ENCODE measurements around the gene MAPK8. TPM values are rescaled to one million over a fixed set of nuclear protein-coding genes. Genes with fewer than 3 reads are reported as not detected.
A peak's percentile ranks its signal among the peaks of the same experiment; 100 is the strongest.

MAPK8 gene
- total and polyA plus RNA-seq, 2 of the 4 experiments (the other 2 are of a cell fraction), result 41.5 to 54.7 TPM

DNA sequence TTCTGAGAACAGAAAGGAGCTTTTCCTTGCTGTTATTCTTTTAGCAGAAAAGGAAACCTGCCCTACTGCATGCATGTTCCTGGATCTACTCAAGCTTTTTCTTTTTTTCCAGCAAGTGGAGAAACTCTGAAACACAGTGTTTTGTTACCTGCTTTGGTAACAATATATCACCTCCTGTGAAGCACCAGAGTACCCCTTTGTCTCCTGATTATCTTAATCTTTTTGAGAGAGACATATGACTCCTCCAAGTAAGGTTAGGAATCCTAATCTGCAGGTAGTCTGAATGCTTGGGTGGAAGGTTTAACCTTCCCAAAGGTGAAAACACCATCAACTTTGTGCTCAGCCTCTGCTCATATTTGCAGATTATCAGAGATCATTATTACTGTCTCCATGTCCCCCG lies 93.1 kb downstream of the MAPK8 start:
- ChIA-PET CTCF (interaction anchor here (0.6 to 1.0 kb wide), 2 partner anchors 26 to 46 kb away, joined by 3 read pairs; no protein-coding TSS in a partner anchor), POLR2A (ENCODE audit: unreplicated experiment) (no interaction called here)
- no peak for ATAC-seq (ENCODE audit: low read depth)
- Histone ChIP-seq H2AK5ac (ENCODE audit: low read depth, low read length) (peak overlapping the region; percentile 89), H2AFZ (replicated peaks; ENCODE audit: low read length, poor library complexity) (no peak overlapping the region), H3K36me3 (ENCODE audit: control insufficient read depth, insufficient read depth, low read length) (no peaks in the 10 kb centered on the region), H3K9me1 (ENCODE audit: insufficient read depth, low read length) (peaks cover 16% of the 10 kb centered on the region), H3K23ac (ENCODE audit: low read depth, low read length) (peak overlapping the region; percentile 40), H3K27ac (ENCODE audit: insufficient read depth, low read length) (peak overlapping the region; percentile 31; the same call in 1 of the 2 replicates), H3K56ac (ENCODE audit: extremely low read depth, insufficient read depth, low read length) (0 out of 2 replicates have a peak overlapping the region, but pooled peaks have one; percentile 33), H3K4me3 (ENCODE audit: insufficient read depth, low read depth, low read length) (no peak overlapping the region), H2AK9ac (replicated peaks; ENCODE audit: low read depth, low read length, poor library complexity) (no peak overlapping the region), H3K27me3 (ENCODE audit: control insufficient read depth, insufficient read depth, low read length) (no peaks in the 10 kb centered on the region), H2BK120ac (ENCODE audit: low read depth, low read length) (peak overlapping the region; percentile 78), H4K91ac (ENCODE audit: insufficient read depth, low read depth, low read length) (peak overlapping the region; percentile 60), H3K14ac (replicated peaks; ENCODE audit: low read depth, low read length) (peak overlapping the region; percentile 91), H4K20me1 (ENCODE audit: insufficient read depth, low read length) (peaks cover 22% of the 10 kb centered on the region; the same call in 1 of the 2 replicates), H2BK15ac (ENCODE audit: low read depth, low read length) (peak overlapping the region; percentile 13; the same call in 1 of the 3 replicates), H3K18ac (ENCODE audit: low read depth, low read length) (peak overlapping the region; percentile 1; the same call in 1 of the 2 replicates), H3K4me2 (ENCODE audit: low read depth, low read length) (peak overlapping the region; percentile 13), H3K4ac (ENCODE audit: low read depth, low read length) (peak overlapping the region; percentile 85), H3K9ac (ENCODE audit: low read depth, low read length) (peak overlapping the region; percentile 20; the same call in 1 of the 2 replicates), H3K9me3 (ENCODE audit: control insufficient read depth, insufficient read depth, low read length) (no peaks in the 10 kb centered on the region), H2BK5ac (ENCODE audit: low read depth, low read length, poor library complexity, severe bottlenecking) (peak overlapping the region; percentile 68), H2BK20ac (ENCODE audit: low read depth, low read length) (peak overlapping the region; percentile 45), H4K5ac (ENCODE audit: low read depth, low read length) (peak overlapping the region; percentile 78), H3K79me1 (ENCODE audit: low read depth in 1 of 2, low read length in 2 of 2) (peaks cover 11 to 41% of the 10 kb centered on the region in 2 experiments; a peak in 3 of 4 replicates), H4K8ac (ENCODE audit: low read depth in 2 of 2, low read length in 2 of 2) (peak overlapping the region; percentile 11 to 23; a peak in 2 of 4 replicates), H3K4me1 (ENCODE audit: control insufficient read depth, insufficient read depth, low read length) (peaks cover 12% of the 10 kb centered on the region)
- WGBS, 2 experiments (ENCODE audit: extremely low coverage in 2 of 2, insufficient read length in 1 of 2), result no CpG with 5 or more reads among the region's 1 CpG
- in situ Hi-C loops (cut with MboI; ENCODE audit: low sequenced_read_pairs) (no loop called here), dilution Hi-C loops (cut with HindIII; ENCODE audit: low sequenced_read_pairs, unreplicated experiment) (no loop called here), intact Hi-C loops (cut with micrococcal nuclease) (no loop called here)
- no peak for DNase-seq
- no TSS peak for BruUV-seq (replicated peaks)
- TF ChIP-seq, protein P1, sequence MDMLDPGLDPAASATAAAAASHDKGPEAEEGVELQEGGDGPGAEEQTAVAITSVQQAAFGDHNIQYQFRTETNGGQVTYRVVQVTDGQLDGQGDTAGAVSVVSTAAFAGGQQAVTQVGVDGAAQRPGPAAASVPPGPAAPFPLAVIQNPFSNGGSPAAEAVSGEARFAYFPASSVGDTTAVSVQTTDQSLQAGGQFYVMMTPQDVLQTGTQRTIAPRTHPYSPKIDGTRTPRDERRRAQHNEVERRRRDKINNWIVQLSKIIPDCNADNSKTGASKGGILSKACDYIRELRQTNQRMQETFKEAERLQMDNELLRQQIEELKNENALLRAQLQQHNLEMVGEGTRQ (IDR thresholded peaks at IDR 0.05; ENCODE audit: low read depth, low read length), result no peak
- TF ChIP-seq NFE2L2 (IDR thresholded peaks at IDR 0.05; ENCODE audit: low read depth, low read length) (no peak), MXI1 (IDR thresholded peaks at IDR 0.05; ENCODE audit: borderline replicate concordance, low read depth, low read length) (no peak), RCOR1 (IDR thresholded peaks at IDR 0.05; ENCODE audit: insufficient replicate concordance, low read length) (no peak), MAZ (IDR thresholded peaks at IDR 0.05; ENCODE audit: borderline replicate concordance, low read depth, low read length) (no peak), RAD21 (IDR thresholded peaks at IDR 0.05; ENCODE audit: low read length) (no peak), FOS (IDR thresholded peaks at IDR 0.05; ENCODE audit: low read depth, low read length) (no peak), MAFK (IDR thresholded peaks at IDR 0.05; ENCODE audit: low read depth, low read length) (no peak), BHLHE40 (IDR thresholded peaks at IDR 0.05; ENCODE audit: low read depth, low read length) (no peak), RFX5 (IDR thresholded peaks at IDR 0.05; ENCODE audit: low read depth, low read length) (no peak)
- TF ChIP-seq, protein P2, sequence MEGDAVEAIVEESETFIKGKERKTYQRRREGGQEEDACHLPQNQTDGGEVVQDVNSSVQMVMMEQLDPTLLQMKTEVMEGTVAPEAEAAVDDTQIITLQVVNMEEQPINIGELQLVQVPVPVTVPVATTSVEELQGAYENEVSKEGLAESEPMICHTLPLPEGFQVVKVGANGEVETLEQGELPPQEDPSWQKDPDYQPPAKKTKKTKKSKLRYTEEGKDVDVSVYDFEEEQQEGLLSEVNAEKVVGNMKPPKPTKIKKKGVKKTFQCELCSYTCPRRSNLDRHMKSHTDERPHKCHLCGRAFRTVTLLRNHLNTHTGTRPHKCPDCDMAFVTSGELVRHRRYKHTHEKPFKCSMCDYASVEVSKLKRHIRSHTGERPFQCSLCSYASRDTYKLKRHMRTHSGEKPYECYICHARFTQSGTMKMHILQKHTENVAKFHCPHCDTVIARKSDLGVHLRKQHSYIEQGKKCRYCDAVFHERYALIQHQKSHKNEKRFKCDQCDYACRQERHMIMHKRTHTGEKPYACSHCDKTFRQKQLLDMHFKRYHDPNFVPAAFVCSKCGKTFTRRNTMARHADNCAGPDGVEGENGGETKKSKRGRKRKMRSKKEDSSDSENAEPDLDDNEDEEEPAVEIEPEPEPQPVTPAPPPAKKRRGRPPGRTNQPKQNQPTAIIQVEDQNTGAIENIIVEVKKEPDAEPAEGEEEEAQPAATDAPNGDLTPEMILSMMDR (conservative IDR thresholded peaks at IDR 0.05; ENCODE audit: low read depth, low read length), result no peak

Data from IMR-90 (cell line).